GM18520 (cell line): ENCODE results near the gene ZNRF2.

Experiments
- ATAC-seq: cut with Tn5 transposase; IDR thresholded peaks from one replicate; pipeline ENCODE4 v1.9.1; 2021; ENCODE audit not compliant: unreplicated experiment

The ZNRF2 gene

GRCh38 chr7:30284298-30285066, at the start of gene ZNRF2:
TSS of gene ZNRF2 (plus strand) at chr7:30284597. CDS start at chr7:30285358, 761 bp downstream.
- ATAC-seq: peak; percentile 85

DNA sequence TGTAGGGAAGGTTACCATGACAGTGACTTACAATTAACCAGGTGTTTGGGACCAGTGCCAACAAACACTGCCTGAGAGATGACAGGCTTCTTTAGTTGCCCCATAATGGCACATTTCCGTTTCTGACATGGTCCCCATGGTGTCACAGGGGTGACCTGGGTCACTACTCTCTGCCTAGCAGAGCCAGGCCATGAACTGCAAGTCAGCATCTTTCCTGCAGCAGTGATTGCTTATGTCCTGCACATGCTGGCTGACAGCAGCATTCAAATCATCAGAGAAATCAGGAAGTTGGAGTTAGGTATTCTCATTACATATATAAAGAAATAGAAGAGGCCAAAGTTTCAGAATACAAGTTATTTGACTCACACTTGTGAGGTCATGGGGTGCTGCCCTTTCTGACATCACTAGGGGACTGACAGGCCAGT, 47.1 kb upstream of the ZNRF2 start:
- peak; percentile 36 for ATAC-seq

DNA sequence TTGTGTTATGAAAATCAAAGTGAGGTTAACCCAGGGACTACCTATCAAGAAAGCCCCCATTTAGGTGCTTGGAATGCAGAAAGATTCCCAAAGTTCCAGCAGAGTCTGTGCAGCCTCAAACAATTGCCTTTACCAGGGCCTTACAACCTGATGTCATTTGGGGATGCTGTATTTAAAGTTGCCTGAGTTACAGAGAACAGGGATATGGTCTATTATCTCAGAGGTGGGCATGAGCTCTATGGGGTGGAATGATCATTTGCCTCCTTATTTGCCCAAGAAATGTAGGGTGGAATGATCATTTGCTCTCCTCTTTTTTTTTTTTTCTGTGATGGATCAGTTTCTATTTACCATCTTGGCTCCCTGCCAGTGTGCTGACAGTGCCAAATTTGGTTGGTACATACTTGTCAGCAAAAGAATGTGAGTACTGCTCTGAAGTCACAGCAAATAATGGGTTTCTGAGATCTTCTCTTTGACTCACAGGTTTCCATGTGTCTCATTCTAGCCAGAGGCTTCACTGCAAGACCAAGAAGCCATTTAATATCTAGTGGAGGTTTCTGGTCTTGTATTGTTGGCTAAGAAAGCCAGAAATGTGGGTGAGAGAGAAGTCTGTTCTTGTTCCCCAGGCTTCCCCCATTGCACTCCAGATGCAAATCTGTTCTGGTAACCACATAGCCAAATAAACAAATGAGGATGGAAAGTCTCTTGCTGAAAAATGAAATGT, 45.5 kb upstream of the ZNRF2 start:
- ATAC-seq: peak; percentile 51

DNA sequence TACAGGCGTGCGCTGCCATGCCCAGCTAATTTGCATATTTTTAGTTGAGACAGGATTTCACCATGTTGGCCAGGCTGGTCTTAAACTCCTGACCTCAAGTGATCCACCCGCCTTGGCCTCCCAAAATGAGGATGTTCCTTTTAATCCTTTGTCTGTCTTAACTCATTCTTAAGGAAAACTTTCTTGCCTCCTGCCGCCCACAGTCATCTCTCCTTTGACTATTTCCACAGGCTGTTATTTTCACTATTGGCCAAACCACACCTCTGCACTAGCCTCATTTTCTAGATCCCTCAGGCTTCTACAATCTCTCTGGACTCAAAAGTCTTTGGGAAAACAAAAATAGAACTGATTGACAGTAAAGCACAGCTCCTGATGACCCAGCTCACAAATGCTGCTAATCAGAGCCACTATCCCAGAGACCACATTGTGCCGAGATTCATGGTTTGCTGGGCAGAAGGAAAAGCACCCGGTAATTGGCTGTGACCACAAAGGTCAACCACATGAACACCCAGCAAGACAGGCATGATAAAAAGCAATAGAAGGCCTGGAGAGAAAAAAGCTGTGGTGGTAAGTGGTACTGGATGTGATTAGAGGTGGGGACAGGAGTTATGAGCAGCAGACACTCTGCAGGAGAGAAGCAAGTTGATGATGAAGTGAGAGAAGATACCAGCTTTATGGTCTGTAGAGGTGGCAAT, 44.1 kb upstream of the ZNRF2 start:
- ATAC-seq: no peak

DNA sequence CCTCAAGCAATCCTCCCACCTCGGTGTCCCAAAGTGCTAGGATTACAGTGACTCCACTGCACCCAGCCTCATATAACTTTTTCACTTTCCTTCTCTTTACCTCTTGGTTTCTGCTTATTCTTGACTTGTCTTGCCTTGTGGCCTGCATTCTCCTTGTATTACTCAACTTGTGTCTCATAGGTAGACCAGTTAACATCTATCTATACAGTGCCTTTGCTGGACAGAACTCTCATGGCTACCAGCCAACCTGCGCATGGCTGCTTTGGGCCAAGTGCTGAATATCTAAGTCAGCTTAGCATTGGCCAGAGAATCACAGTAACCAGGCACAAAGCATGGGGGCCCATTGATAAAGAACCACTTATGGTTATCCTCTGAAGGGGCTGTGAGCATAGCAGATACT, 42.6 kb upstream of the ZNRF2 start:
- ATAC-seq: no peak

GRCh38 chr7:30244340-30244739, 40.1 kb upstream of the ZNRF2 start:
- no peak for ATAC-seq

- ATAC-seq: no peak
These were observed 38.5 kb upstream of the ZNRF2 start for GRCh38 chr7:30245913-30246312.

- no peak for ATAC-seq
These were observed 38.0 kb upstream of the ZNRF2 start for GRCh38 chr7:30246392-30246791.

GRCh38 chr7:30247541-30248401, 36.6 kb upstream of the ZNRF2 start:
- no peak for ATAC-seq

- ATAC-seq: no peak
These were observed 35.1 kb upstream of the ZNRF2 start for GRCh38 chr7:30249316-30249715.

- ATAC-seq: no peak
These were observed 34.2 kb upstream of the ZNRF2 start for GRCh38 chr7:30249986-30250774.

DNA sequence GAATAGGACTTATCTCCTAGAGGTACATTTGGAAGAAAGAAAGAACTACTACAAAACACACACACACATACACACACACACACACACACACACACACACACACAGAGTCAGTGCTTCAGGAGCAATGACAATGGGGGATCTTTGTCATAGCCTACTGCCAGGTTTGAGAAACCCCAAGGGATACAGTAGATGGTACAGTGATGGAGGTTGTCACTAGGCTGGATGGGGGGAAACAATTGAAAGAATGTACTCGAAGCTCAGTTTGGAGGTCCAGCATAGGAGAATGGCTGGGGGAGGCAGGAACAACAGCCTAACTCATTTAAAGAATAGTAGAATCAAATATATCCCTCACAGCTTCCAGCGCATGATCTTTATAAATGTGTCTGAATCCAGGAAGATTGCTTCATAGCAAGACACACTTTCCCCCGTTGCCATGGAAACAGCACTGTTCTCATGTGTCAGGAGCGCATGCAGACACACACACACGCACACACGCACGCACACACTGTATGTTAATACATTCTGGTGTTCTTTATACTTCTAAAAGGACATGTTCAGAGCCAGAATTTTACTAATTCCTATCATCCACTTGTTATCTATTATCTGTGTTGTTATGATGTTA, 32.6 kb upstream of the ZNRF2 start:
- no peak for ATAC-seq

- ATAC-seq: no peak
These were observed 31.3 kb upstream of the ZNRF2 start for GRCh38 chr7:30252885-30253795.

GRCh38 chr7:30253796-30254165, 30.6 kb upstream of the ZNRF2 start:
- no peak for ATAC-seq

DNA sequence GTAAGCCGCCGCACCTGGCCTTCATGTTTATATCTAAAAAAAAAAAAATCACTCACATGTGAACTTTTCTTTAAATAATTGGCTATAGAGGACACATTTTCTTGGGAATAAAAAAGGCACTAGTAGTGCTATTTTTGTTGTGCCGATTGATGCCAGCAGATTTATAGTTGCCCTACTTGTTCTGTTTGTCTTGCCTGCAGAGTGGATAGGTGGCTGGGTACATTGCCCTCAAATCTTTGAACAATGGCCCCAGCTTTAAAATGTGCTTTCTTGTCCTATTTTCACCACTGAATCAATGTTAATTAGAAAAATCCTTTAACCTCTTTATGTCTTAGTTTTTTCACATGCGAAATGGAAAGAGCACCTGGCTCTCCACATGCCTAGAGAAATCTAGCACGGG, 30.1 kb upstream of the ZNRF2 start:
- ATAC-seq: no peak

DNA sequence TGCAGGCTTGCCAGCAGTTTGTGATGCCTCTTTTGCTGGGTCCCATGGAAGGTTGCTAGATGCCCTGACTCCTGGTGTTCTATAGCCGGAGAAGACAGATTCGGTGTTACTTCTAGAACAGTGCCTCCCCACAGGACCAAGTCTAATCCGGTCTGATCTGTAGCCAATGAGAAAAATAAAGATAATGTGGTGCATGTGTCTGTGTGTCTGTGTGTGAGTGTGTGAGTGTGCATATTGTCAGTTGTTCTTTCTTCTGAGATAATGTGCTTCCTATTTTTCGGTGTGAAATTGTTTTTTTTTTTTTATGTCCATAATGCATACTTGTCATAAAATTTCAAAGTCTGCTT, 29.7 kb upstream of the ZNRF2 start:
- ATAC-seq: no peak

DNA sequence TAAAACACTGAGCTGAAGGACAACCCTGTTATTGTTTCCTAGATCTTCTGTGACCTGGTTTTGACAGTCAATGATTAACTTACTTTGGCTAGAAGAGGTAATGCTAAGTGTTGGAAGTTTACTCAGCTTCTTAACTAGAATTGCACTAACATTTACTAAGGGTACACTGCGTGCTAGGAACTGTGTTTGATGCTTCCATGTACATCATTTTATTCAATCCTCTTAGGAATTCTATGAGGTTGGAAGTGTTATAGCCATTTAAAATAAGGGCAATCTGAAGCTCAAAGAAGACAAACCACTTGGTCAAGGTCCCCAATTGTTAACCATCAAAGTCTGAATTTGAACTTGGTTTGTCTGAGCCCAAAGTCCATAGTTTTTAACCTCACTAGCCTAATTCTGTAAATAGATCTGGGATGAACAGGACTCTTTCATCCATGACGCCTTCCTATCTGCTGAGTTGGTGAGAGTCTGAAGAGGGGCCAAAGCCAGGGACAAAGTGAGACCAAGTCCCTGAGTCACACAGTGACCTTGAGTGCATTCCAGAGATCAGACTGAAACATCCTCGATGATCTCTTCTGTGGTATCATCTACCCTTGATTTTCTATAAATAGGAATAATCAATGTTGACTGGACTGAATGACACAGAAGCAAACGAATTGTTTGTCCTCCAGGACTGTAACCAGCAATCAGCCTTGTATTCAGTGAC, 29.2 kb upstream of the ZNRF2 start:
- no peak for ATAC-seq

DNA sequence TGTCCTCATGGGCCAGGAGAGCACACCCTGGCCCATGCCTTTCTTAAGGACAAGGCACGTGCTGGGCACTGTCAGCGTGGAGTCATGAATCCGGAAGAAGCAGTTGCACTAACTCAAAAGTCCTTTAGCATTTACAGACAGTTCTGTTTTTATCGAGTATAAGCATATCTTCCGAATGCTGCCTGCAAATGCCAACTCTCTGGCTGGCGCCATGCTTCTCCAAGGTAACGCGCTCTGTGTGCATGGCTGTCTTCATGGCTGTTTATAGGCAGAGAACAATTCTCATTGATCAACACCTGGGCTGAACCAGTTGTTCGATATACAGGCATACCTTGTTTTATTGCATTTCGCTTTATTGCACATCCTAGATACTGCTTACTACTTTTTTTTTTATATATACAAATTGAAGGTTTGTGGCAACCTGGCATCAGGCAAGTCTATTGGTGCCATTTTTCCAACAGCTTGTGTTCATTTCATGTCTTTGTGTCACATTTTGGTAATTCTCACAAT, 28.0 kb upstream of the ZNRF2 start:
- no peak for ATAC-seq
